OCI-LY1 (cell line): ENCODE data around the gene RFPL2.
"Not testable (repeated sequence)": the region's sequence is repeated elsewhere in the genome, so short reads cannot be mapped to it uniquely, and the experiment has no call there.

ENCODE experiments used
- CTCF ChIP-seq: fragments of 200-600 bp; sonication (generic), shearing (Covaris generic); IDR thresholded peaks from 2 replicates; pipeline ENCODE4 v1.5.1; 2017; ENCODE audit warnings: mild to moderate bottlenecking, antibody characterized with exemption, low read length, moderate library complexity, mixed read lengths
- EZH2 ChIP-seq: fragments of 200-600 bp; sonication (generic), shearing (Covaris generic); IDR thresholded peaks from 2 replicates; pipeline ENCODE4 v1.8.0; 2017; ENCODE audit warnings: borderline replicate concordance, mixed run types, mild to moderate bottlenecking, antibody characterized with exemption, low read length, moderate library complexity, mixed read lengths

GRCh38 chr22:32157632-32158031 is 47.2 kb downstream of the RFPL2 start:
- not testable (repeated sequence) for TF ChIP-seq CTCF, EZH2
